EL (cell line): ENCODE data around the gene TXN.
"Not testable (repeated sequence)": the region's sequence is repeated elsewhere in the genome, so short reads cannot be mapped to it uniquely, and the experiment has no call there.

Experiments used
- DNase-seq: peaks from one replicate; pipeline ENCODE4 v3.0.0-alpha.2; 2016

Gene TXN

DNA sequence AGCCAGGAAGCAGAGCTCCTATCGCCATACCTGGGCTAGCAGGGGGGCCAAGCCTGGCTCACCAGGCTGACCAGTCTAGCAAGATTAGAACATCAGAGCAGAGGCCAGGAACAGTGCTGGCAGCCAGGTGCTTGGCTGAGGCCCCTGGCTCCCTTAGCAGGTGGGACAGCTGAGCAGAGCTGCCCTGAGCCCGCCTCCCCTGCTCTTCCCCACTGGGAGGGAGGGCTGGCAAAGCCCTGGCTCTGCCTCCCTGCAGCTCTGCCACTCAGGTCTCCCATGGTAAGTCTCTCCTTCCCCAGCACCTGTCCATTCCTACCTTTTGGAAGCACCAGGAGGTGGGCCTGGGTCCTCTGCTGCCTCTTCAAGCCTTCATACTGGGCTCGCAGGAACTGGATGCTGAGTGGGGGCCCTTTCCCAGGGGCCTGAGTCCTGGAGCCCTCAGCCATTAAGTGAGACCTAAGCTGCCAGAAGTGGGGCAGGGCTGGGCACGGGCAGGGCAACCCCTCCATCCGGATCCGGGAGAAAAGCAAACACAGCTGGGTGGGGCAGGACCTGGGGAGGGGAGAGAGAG is 49.2 kb downstream of the TXN start:
- no peak for DNase-seq

DNA sequence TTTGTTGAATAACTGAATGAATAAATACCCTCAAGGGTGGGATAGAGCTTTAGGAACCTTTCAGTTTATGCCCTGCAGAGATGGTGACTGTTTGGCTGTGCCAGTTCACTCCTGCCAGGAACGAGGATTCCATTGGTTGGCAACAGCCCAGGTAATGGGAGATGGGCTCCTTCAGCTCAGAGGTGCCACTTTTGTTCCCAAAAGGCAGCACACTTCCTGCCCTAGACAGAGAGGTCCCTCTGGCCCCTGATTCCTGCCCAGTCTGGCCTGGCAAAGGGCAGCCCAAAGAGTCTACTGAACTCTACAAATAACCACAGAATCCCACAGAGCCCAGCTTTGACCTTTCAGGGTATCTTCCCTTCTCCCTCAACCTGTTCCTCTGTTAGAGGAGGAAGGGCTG is 49.9 kb downstream of the TXN start:
- DNase-seq, result no peak

DNA sequence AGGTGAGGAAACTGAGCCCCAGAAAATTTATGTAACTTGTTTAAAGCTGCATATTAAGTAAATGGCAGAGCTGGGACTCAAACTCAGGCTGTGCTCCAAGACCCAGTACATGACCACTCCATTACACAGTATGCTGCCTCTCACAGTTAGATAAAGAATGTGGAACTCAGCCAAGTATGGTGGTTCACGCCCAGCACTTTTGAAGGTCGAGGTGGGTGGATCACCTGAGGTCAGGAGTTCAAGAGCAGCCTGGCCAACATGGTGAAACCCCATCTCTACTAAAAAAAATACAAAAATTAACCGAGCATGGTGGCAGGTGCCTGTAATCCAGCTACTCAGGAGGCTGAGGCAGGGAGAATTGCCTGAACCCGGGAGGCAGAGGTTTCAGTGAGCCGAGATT is 50.7 kb downstream of the TXN start:
- not testable (repeated sequence) for DNase-seq

DNA sequence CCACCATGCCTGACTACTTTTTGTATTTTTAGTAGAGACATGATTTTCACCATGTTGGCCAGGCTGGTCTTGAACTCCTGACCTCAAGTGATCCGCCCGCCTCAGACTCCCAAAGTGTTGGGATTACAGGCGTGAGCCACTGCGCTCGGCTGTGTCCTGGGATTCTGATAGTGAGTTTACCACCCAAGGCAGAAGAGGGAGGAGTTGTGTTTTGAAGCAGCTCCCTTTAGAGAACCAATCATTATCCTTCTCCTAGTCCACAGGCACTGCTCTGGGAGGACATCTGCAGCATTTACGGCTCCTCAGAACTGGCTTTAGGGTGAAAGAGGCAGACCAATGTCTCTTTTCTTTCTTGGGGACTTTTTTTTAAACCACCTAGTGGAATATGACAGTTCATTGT is 54.1 kb downstream of the TXN start:
- DNase-seq, result no peak

DNA sequence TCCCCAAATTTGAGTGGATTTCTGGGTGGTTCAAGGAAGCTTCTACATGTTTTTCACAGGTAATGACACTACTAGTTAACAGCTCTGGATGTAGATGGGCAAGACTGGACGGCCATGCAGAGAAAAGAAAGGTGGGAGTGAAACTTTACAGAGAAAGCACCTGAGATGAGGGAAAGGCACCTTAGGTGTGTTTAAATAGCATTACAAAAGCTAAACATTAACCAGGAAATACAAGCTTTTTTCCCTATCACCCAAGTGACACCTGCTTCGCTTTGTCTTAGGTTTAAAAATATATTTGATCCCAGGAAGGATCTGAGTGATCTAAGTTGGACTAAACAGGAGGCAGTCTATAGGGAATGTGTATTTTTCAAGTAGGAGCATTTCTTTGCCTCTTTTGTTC is 56.7 kb downstream of the TXN start:
- no peak for DNase-seq

DNA sequence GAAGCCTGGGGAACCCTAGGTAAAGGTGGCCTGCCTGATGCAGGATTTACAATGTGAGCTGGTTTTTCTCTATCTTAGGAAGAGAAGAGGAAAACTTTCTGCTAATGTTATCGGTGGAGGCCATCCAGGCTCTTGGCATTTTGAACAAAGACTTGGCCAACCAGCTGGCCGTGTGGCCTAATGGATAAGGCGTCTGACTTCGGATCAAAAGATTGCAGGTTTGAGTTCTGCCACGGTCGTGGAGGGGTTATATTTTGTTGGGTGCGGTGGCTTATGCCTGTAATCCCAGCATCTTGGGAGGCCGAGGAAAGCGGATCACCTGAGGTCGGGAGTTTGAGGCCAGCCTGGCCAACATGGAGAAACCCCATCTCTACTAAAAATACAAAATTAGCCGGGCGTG is 58.0 kb downstream of the TXN start:
- DNase-seq, result no peak

DNA sequence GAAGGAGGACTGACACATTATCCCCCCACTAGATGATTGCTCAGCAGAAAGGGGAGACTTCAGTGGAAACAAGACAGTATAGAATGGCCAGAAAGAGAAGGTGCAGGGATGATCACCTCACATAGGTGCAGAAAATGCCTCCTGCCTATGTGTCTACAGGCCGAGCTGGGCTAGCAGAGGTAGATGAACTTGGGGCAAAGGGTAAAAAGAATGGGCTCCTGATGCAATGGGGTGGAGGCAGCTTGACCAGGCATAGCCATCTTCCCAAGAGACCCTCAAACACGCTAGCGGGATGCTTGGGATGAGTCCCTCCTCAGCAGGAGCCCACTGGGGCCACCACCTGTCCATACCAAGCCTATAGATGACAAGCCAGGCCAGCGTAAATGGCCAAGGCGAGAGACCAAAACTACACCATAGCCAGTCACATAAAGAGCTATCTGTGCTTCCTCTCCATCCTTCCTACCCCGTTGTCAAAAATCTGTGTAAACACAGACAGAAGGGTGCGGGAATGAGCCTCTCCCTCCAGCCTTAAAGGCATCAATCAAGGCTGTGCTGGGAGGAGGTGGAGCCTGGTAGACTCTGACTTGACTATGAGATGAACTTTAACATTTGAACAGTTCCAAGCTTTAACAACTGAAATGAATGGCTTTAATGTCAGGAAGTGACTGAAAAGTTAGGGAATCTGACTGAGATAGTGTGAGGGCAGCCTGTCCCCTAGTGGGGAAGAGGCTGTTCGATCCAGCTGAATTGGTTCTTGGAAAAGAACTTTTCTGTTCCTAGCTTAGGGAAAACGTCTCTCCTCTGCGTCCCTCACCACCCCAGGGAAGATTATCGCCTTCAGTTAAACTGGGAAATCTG is 58.7 kb downstream of the TXN start:
- DNase-seq, result no peak

DNA sequence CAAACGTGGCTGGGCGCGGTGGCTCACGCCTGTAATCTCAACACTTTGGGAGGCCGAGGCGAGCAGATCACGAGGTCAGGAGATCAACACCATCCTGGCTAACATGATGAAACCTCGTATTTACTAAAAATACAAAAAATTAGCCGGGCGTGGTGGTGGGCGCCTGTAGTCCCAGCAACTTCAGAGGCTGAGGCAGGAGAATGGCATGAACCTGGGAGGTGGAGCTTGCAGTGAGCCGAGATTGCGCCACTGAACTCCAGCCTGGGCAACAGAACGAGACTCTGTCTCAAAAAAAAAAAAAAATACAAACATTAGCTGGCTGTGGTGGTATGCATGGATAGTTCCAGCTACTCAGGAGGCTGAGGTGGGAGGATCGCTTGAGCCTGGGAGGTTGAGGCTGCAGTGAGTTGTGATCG is 60.2 kb downstream of the TXN start:
- DNase-seq, result not testable (repeated sequence)
